Right atrium auricular region (tissue), 2 donors: ENCODE data around the gene CPA3. TPM values are rescaled to one million over a fixed set of nuclear protein-coding genes. Genes with fewer than 3 reads are reported as not detected.

ENCODE experiments used
- DNase-seq: peaks from one replicate; pipeline ENCODE4 v3.0.0-alpha.2; 2019; ENCODE audit warnings: low spot score
- H3K27ac ChIP-seq, 2 donors: fragments of 200-600 bp; sonication (generic); 1 replicate in 1 of 2; 2 replicates in 1 of 2; pipeline ENCODE4 v1.5.1; 2016 to 2019
- H3K27me3 ChIP-seq, 2 donors: fragments of 200-600 bp; sonication (generic); one replicate each; pipeline versions ENCODE4 v1.5.1 to v1.6.0; 2017 to 2019
- H3K36me3 ChIP-seq: fragments of 200-600 bp; sonication (generic); one replicate; pipeline ENCODE4 v1.5.1; 2016
- H3K4me1 ChIP-seq, 2 donors: fragments of 200-600 bp; sonication (generic); one replicate each; pipeline versions ENCODE4 v1.5.1 to v1.6.0; 2017 to 2019
- H3K4me3 ChIP-seq, 2 donors: fragments of 200-600 bp; sonication (generic); 1 replicate in 1 of 2; 2 replicates in 1 of 2; pipeline ENCODE4 v1.5.1; 2017 to 2019; ENCODE audit warnings: mild to moderate bottlenecking in 1 of 2, moderate library complexity in 1 of 2
- H3K9me3 ChIP-seq, 2 donors: fragments of 200-600 bp; sonication (generic); one replicate each; pipeline ENCODE4 v1.5.1; 2019
- CTCF ChIP-seq, 2 donors: fragments of 200-600 bp; sonication (generic); IDR thresholded peaks; one replicate each; pipeline ENCODE4 v1.5.1; 2019; ENCODE audit warnings: antibody characterized with exemption in 2 of 2
- total RNA-seq, 2 donors: library from RNA; depleted of rRNA; stranded (reverse); fragments of >200 nt; gene quantifications; one replicate each; pipeline ENCODE4 v1.1.0, GENCODE V29; 2016

Gene CPA3
- total RNA-seq, 2 donors from 2014 or later: 1.3 to 5.1 TPM

- H3K36me3 ChIP-seq: no peaks in the 10 kb centered on the region
- H3K27ac ChIP-seq: no peak overlapping the region
- H3K9me3 ChIP-seq: no peaks in the 10 kb centered on the region
- TF ChIP-seq CTCF (IDR thresholded peaks at IDR 0.05): peak; percentile 60 to 76
- H3K27me3 ChIP-seq: no peaks in the 10 kb centered on the region
- no peak for DNase-seq
- no peaks in the 10 kb centered on the region for H3K4me1 ChIP-seq
- H3K4me3 ChIP-seq: no peak overlapping the region
Measured at GRCh38 chr3:148943506-148944205, 78.6 kb downstream of the CPA3 start.

- no peaks in the 10 kb centered on the region for H3K36me3 ChIP-seq
- no peaks in the 10 kb centered on the region for H3K27me3 ChIP-seq
- no peaks in the 10 kb centered on the region for H3K4me1 ChIP-seq
- H3K4me3 ChIP-seq: no peak overlapping the region
- no peak overlapping the region for H3K27ac ChIP-seq
- no peaks in the 10 kb centered on the region for H3K9me3 ChIP-seq
- no peak for DNase-seq
- no peak for TF ChIP-seq CTCF (IDR thresholded peaks at IDR 0.05)
Measured at GRCh38 chr3:148945116-148945515, 80.0 kb downstream of the CPA3 start.

Other genes starting within 250 kb of the CPA3 start
- 10 to 100 TPM; 22.6 to 35.2 TPM for gene AGTR1, start 167.4 kb upstream of the CPA3 start, total RNA-seq
- under 1 TPM in 1 of 2 donors, not detected in 1; 0.41 TPM for gene CPB1, start 37.5 kb upstream of the CPA3 start, total RNA-seq
- gene GYG1, start 126.2 kb downstream of the CPA3 start, total RNA-seq: 10 to 100 TPM; 67.9 to 70.7 TPM
- gene HLTF, start 221.2 kb downstream of the CPA3 start, total RNA-seq: 10 to 100 TPM in 1 of 2 donors, 1 to 10 TPM in 1; 9.2 to 24.8 TPM